ENCODE results near the gene AR. TPM values are rescaled to one million over a fixed set of nuclear protein-coding genes. Genes with fewer than 3 reads are reported as not detected.

AR gene, protein sequence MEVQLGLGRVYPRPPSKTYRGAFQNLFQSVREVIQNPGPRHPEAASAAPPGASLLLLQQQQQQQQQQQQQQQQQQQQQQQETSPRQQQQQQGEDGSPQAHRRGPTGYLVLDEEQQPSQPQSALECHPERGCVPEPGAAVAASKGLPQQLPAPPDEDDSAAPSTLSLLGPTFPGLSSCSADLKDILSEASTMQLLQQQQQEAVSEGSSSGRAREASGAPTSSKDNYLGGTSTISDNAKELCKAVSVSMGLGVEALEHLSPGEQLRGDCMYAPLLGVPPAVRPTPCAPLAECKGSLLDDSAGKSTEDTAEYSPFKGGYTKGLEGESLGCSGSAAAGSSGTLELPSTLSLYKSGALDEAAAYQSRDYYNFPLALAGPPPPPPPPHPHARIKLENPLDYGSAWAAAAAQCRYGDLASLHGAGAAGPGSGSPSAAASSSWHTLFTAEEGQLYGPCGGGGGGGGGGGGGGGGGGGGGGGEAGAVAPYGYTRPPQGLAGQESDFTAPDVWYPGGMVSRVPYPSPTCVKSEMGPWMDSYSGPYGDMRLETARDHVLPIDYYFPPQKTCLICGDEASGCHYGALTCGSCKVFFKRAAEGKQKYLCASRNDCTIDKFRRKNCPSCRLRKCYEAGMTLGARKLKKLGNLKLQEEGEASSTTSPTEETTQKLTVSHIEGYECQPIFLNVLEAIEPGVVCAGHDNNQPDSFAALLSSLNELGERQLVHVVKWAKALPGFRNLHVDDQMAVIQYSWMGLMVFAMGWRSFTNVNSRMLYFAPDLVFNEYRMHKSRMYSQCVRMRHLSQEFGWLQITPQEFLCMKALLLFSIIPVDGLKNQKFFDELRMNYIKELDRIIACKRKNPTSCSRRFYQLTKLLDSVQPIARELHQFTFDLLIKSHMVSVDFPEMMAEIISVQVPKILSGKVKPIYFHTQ
- total RNA-seq, result 0.49 and 0.63 TPM in 2 replicates

DNA sequence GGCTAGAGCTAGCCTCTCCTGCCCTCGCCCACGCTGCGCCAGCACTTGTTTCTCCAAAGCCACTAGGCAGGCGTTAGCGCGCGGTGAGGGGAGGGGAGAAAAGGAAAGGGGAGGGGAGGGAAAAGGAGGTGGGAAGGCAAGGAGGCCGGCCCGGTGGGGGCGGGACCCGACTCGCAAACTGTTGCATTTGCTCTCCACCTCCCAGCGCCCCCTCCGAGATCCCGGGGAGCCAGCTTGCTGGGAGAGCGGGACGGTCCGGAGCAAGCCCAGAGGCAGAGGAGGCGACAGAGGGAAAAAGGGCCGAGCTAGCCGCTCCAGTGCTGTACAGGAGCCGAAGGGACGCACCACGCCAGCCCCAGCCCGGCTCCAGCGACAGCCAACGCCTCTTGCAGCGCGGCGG, at the start of gene AR:
Gene AR, plus strand, starts transcription at position 204 of the 400 bp plus-strand sequence. CDS start 1,126 bp downstream, outside the sequence.

Measured in bladder microvascular endothelial cell (primary cell).